Fibroblast of pulmonary artery (primary cell): Measurements from ENCODE around the gene MAML2.

ENCODE experiments used
- DNase-seq: peaks from one replicate; pipeline ENCODE4 v3.0.0-alpha.2; 2010; ENCODE audit warnings: low read depth
- H3K4me3 ChIP-seq: replicated peaks from 2 replicates; pipeline ENCODE4 v1.5.1; 2011; ENCODE audit warnings: low read depth, mild to moderate bottlenecking, control low read depth, low read length, moderate library complexity
- CTCF ChIP-seq: IDR thresholded peaks from 2 replicates; pipeline ENCODE4 v1.5.1; 2011; ENCODE audit warnings: mild to moderate bottlenecking, control low read depth, low read length, inconsistent platforms; ENCODE audit errors: missing control alignments

Gene MAML2

GRCh38 chr11:96126917-96127595 lies 215.9 kb downstream of the MAML2 start:
- no peak for DNase-seq
- no peak overlapping the region for H3K4me3 ChIP-seq
- TF ChIP-seq CTCF, result no peak

GRCh38 chr11:96125400-96125799 lies 217.6 kb downstream of the MAML2 start:
- TF ChIP-seq CTCF, result no peak
- no peak for DNase-seq
- no peak overlapping the region for H3K4me3 ChIP-seq

- no peak for TF ChIP-seq CTCF
Measured at GRCh38 chr11:96124155-96124554, 218.8 kb downstream of the MAML2 start.

GRCh38 chr11:96123301-96123700 lies 219.7 kb downstream of the MAML2 start:
- no peak overlapping the region for H3K4me3 ChIP-seq
- TF ChIP-seq CTCF, result no peak
- no peak for DNase-seq

More at GRCh38 chr11:96124155-96124554, 218.8 kb downstream of the MAML2 start:
- DNase-seq, result no peak
- no peak overlapping the region for H3K4me3 ChIP-seq

GRCh38 chr11:96122601-96123074 lies 220.4 kb downstream of the MAML2 start:
- TF ChIP-seq CTCF, result no peak
- no peak for DNase-seq
- no peak overlapping the region for H3K4me3 ChIP-seq

GRCh38 chr11:96119211-96119610 lies 223.8 kb downstream of the MAML2 start:
- no peak for TF ChIP-seq CTCF
- DNase-seq, result no peak
- H3K4me3 ChIP-seq, result no peak overlapping the region

- H3K4me3 ChIP-seq, result no peak overlapping the region
- TF ChIP-seq CTCF, result no peak
- DNase-seq, result no peak
Measured at GRCh38 chr11:96116376-96116775, 226.6 kb downstream of the MAML2 start.
